Measurements from ENCODE around the gene TMCC1. TPM values are rescaled to one million over a fixed set of nuclear protein-coding genes. Genes with fewer than 3 reads are reported as not detected.
A peak's percentile ranks its signal among the peaks of the same experiment; 100 is the strongest.

Gene TMCC1
- total and polyA plus RNA-seq, 10 of the 15 experiments (the other 5 are each of a cell fraction or from before 2014, with no cell fraction given) = 2.3 to 21.1 (median 8.4) TPM

GRCh38 chr3:129673897-129674797 lies 219.4 kb downstream of the TMCC1 start:
- ChIA-PET POLR2A (interaction anchor here (0.6 to 2.9 kb wide), 5 partner anchors 11 to 419 kb away, joined by 3 to 11 read pairs (median 3); no protein-coding TSS in a partner anchor), CTCF (interaction anchor here (0.7 to 4.0 kb wide), 13 partner anchors 8 to 184 kb away, joined by 3 to 18 read pairs (median 4); no protein-coding TSS in a partner anchor), SMC1A (ENCODE audit: uncharacterized antibody, unreplicated experiment) (interaction anchor here (0.7 to 1.9 kb wide), 12 partner anchors 8 to 184 kb away, joined by 3 to 5 read pairs (median 4); no protein-coding TSS in a partner anchor), RAD21 (ENCODE audit: unreplicated experiment) (interaction anchor here (1.1 to 2.1 kb wide), 4 partner anchors 9 to 17 kb away, joined by 3 to 5 read pairs (median 4); no protein-coding TSS in a partner anchor)
- Histone ChIP-seq H3K9ac (ENCODE audit: control insufficient read depth, insufficient read depth, low read length) (no peak overlapping the region), H2AFZ (ENCODE audit: control insufficient read depth, low read depth, low read length) (no peak overlapping the region), H4K20me1 (ENCODE audit: control insufficient read depth, insufficient read depth) (no peaks in the 10 kb centered on the region), H3K27ac (ENCODE audit: control insufficient read depth, insufficient read depth) (no peak overlapping the region), H3K4me2 (ENCODE audit: control insufficient read depth, insufficient read depth) (no peak overlapping the region), H3K79me2 (ENCODE audit: control insufficient read depth, insufficient read depth, low read length) (no peaks in the 10 kb centered on the region), H3K36me3 (ENCODE audit: control insufficient read depth in 2 of 2, insufficient read depth in 2 of 2, low read length in 1 of 2) (peaks cover 0 to 9% of the 10 kb centered on the region in 2 experiments; a peak in 2 of 4 replicates), H3K4me1 (ENCODE audit: control insufficient read depth, insufficient read depth, low read length) (peaks cover 4% of the 10 kb centered on the region; the same call in 1 of the 2 replicates), H3K4me3 (no peak overlapping the region), H3K9me3 (replicated peaks; ENCODE audit: control insufficient read depth, insufficient read depth, low read length) (no peaks in the 10 kb centered on the region), H3K27me3 (replicated peaks in 1 of 2; ENCODE audit: control insufficient read depth in 2 of 2, insufficient read depth in 2 of 2, low read length in 1 of 2) (no peaks in the 10 kb centered on the region)
- peak; percentile 63 for ATAC-seq
- FAIRE-seq = no peak
- WGBS (ENCODE audit: insufficient coverage, insufficient replicate concordance, low lambda C conversion rate, missing lambda C conversion rate) = 51% methylated on average over 5 of the region's 5 CpGs
- intact Hi-C loops (cut with micrococcal nuclease; ENCODE audit: unreplicated experiment) (no loop called here), in situ Hi-C loops (cut with MboI) (no loop called here)
- BruUV-seq (replicated peaks) = no TSS peak
- no peak for DNase-seq (ENCODE audit: low read depth, low spot score)
- TF ChIP-seq SUZ12 (IDR thresholded peaks at IDR 0.05; ENCODE audit: unreplicated experiment) (no peak), NBN (IDR thresholded peaks at IDR 0.05) (peak; percentile 66)
- TF ChIP-seq, protein P1, sequence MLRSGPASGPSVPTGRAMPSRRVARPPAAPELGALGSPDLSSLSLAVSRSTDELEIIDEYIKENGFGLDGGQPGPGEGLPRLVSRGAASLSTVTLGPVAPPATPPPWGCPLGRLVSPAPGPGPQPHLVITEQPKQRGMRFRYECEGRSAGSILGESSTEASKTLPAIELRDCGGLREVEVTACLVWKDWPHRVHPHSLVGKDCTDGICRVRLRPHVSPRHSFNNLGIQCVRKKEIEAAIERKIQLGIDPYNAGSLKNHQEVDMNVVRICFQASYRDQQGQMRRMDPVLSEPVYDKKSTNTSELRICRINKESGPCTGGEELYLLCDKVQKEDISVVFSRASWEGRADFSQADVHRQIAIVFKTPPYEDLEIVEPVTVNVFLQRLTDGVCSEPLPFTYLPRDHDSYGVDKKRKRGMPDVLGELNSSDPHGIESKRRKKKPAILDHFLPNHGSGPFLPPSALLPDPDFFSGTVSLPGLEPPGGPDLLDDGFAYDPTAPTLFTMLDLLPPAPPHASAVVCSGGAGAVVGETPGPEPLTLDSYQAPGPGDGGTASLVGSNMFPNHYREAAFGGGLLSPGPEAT (IDR thresholded peaks at IDR 0.05; ENCODE audit: low read depth) = peak; percentile 68

All from GM12878 (cell line).